Subcutaneous adipose tissue (tissue), 4 donors: ENCODE data around the gene RPUSD1. TPM values are rescaled to one million over a fixed set of nuclear protein-coding genes. Genes with fewer than 3 reads are reported as not detected.

Experiments
- CTCF ChIP-seq: fragments of 450-650 bp; IDR thresholded peaks from one replicate; pipeline ENCODE4 v1.5.1; 2016; ENCODE audit warnings: low read depth, mild to moderate bottlenecking, control low read depth, antibody characterized with exemption, moderate library complexity
- total RNA-seq, 4 donors: library from RNA; depleted of rRNA; stranded (reverse); fragments of >200 nt; gene quantifications; one replicate each; pipeline ENCODE4 v1.1.0, GENCODE V29; 2016

Gene RPUSD1
- total RNA-seq, 4 donors from 2014 or later = 9.9 to 13.0 (median 11.7) TPM

- TF ChIP-seq CTCF = no peak
Measured at GRCh38 chr16:822174-822908, 34.2 kb upstream of the RPUSD1 start.

GRCh38 chr16:821751-822150 is 33.6 kb upstream of the RPUSD1 start:
- no peak for TF ChIP-seq CTCF

- no peak for TF ChIP-seq CTCF
Measured at GRCh38 chr16:820748-821147, 32.6 kb upstream of the RPUSD1 start.

DNA sequence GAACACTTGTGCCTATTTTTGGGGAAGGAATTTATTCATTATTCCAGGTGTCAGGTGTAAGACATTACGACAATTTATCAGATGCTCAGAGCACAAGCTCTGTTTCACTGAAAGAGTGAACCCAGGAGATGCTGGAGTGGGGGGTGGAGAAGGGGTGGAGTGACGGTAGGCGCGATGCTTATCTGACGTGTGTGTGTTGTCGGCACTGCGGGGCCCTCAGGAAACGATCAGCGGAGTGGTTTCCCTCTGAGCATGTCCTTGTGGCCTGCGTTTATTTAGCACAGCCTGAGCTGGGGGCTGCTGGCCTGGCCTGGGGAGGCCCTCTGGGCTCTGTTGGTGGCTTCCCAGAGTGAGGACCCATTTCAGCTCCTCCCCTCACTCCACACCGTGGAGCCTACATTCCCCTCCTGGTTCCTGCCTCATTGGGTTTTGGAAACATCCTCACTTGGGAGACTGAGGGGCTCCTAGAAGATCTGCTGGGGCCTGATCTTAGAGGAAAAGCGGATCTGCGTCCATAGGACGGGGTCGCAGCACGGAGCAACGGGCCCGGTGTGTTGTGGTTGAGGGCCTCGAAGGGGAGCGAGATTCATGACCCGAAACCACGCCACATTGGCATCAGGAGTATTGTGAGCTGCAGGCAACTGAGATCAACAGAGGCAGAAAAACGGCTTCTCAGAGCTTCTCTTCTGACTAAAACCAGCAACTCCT is 31.3 kb upstream of the RPUSD1 start:
- no peak for TF ChIP-seq CTCF

- TF ChIP-seq CTCF = no peak
Measured at GRCh38 chr16:818592-818991, 30.4 kb upstream of the RPUSD1 start.

DNA sequence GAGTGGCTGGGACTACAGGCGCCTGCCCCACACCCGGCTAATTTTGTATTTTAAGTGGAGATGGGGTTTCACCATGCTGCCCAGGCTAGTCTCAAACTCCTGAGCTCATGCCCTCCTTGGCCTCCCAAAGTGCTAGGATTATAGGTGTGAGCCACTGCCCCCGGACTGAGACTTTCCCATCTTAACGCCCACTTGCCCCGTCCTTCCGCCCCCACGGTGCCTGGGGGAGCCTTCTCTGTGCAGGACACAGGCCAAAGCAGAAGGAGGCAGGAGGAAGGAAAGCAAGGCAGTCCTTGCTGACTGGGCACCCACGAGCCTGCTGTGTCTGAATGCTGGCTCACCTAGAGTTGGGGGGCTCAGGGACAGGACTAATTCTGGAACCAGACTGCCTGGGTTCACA is 30.0 kb upstream of the RPUSD1 start:
- TF ChIP-seq CTCF = no peak

DNA sequence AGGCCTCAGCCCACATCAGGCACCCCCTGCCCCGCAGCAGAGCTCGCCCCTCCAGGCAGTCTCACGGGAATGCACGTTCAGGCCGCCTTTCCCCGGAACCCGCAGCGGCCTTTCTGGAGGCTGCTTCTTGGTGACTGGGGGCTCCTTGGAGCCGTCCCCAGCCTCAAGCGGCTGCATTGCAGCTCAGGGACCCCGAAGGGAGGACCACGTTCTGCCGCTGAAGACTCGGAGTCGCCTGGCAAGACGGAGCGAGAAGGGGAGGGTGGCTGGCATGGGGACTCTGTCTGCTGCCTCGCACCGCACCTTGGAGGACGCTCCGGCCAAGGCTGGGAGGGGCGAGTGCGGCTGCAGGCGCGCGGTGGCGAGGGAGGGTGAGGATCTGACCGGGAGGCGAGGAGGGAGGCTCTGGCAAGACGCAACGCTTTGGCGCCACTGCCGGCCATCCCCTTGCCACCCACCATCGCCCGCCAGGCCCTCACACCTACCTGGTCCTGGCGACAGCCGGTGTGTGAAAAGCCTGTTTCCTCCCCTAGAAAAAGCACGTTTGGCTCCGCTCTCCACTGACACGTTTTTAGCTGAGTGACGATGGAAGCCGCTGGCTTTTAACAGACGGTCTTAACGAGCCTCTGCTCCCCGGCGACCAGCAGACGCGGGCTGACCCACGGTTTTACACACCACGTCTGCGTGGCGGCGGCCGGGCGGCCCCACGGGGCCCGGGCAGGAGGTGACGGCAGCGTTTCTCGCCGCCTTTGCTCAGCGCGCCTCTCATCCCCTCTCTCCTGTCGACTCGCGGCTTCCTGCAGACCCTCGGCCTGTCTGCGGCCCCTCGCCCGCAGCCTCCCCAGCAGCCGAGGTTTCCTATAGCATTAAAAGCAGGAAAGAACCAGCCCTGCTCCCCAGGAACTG is 29.1 kb upstream of the RPUSD1 start:
- TF ChIP-seq CTCF = no peak
